Measurements from ENCODE around the gene INPP5D. TPM values are rescaled to one million over a fixed set of nuclear protein-coding genes. Genes with fewer than 3 reads are reported as not detected.
A peak's percentile ranks its signal among the peaks of the same experiment; 100 is the strongest.
"Not testable (repeated sequence)": the region's sequence is repeated elsewhere in the genome, so short reads cannot be mapped to it uniquely, and the experiment has no call there.

Gene INPP5D
- polyA plus RNA-seq, 3 donors: 30.6 to 90.2 (median 54.8) TPM

GRCh38 chr2:233098618-233099017 lies 38.5 kb downstream of the INPP5D start:
- peaks cover 49% of the 10 kb centered on the region for H3K4me1 Mint-ChIP-seq

DNA sequence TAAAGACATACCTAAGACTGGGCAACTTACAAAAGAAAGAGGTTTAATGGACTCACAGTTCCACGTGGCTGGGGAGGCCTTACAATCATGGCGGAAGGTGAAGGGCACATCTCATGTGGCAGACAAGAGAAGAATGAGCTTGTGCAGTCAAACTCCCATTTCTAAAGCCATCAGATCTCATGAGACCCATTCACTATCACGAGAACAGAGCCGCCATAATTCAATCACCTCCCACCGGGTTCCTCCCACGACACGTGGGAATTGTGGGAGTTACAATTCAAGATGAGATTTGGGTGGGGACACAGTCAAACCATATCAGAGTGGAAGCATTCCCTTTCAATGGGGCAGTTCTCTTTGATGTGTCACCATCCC lies 39.7 kb downstream of the INPP5D start:
- Mint-ChIP-seq H3K27ac (peak overlapping the region in 6 of 7 donors; percentile 9 to 91 (median 79)), H3K36me3 (peaks cover 52 to 63% of the 10 kb centered on the region in 2 donors), H3K4me1 (peaks cover 41% of the 10 kb centered on the region)
- not testable (repeated sequence) for H3K9me3 Mint-ChIP-seq; H3K27me3 Mint-ChIP-seq (ENCODE audit: low read depth in 3 of 3); DNase-seq; H3K4me3 Mint-ChIP-seq; H2AFZ ChIP-seq (ENCODE audit: insufficient read depth, low read depth, low read length, poor library complexity, severe bottlenecking); H3K4me2 ChIP-seq (replicated peaks; ENCODE audit: extremely low read depth, low read length, poor library complexity, severe bottlenecking); H3K9ac ChIP-seq (ENCODE audit: insufficient read depth, low read length, poor library complexity, severe bottlenecking); H3K9me3 ChIP-seq (replicated peaks in 1 of 2; ENCODE audit: control insufficient read depth in 1 of 2, insufficient read depth in 1 of 2, low read length in 2 of 2); H3K4me3 ChIP-seq (replicated peaks in 1 of 3; ENCODE audit: low read depth in 2 of 3, low read length in 3 of 3); H3K27me3 ChIP-seq (ENCODE audit: control insufficient read depth in 2 of 2, insufficient read depth in 2 of 2, low read length in 2 of 2)
- WGBS (ENCODE audit: insufficient coverage): 100% methylated on average over 2 of the region's 7 CpGs
- H3K27ac ChIP-seq (ENCODE audit: low read depth in 1 of 2, low read length in 2 of 2): peak overlapping the region in 1 of 2 donors; percentile 77
- H3K79me2 ChIP-seq (ENCODE audit: insufficient read depth, low read length): peaks cover 97% of the 10 kb centered on the region
- H4K20me1 ChIP-seq (ENCODE audit: insufficient read depth, low read length): peaks cover 94% of the 10 kb centered on the region
- peaks cover 16 to 68% of the 10 kb centered on the region in 2 donors for H3K36me3 ChIP-seq (replicated peaks in 1 of 2; ENCODE audit: control insufficient read depth in 1 of 2, insufficient read depth in 2 of 2, low read length in 2 of 2)
- peaks cover 9 to 12% of the 10 kb centered on the region in 2 donors for H3K4me1 ChIP-seq (ENCODE audit: control insufficient read depth in 1 of 2, insufficient read depth in 2 of 2, low read length in 2 of 2)
- intact Hi-C loops (cut with micrococcal nuclease): loop anchor here in 1 of 2 donors (5.0 to 10.0 kb wide), 2 partner anchors 38 to 145 kb away; partner anchors contain the start of gene INPP5D

More at GRCh38 chr2:233098618-233099017, 38.5 kb downstream of the INPP5D start:
- peak; percentile 51 for TF ChIP-seq CTCF (IDR thresholded peaks at IDR 0.05)
- peaks cover 21 to 69% of the 10 kb centered on the region in 2 donors for H3K36me3 ChIP-seq (replicated peaks in 1 of 2; ENCODE audit: control insufficient read depth in 1 of 2, insufficient read depth in 2 of 2, low read length in 2 of 2)
- peaks cover 96% of the 10 kb centered on the region for H4K20me1 ChIP-seq (ENCODE audit: insufficient read depth, low read length)
- no peaks in the 10 kb centered on the region for H3K27me3 Mint-ChIP-seq (ENCODE audit: low read depth in 3 of 3)
- H3K4me1 ChIP-seq (ENCODE audit: control insufficient read depth in 1 of 2, insufficient read depth in 2 of 2, low read length in 2 of 2): peaks cover 17 to 19% of the 10 kb centered on the region in 2 donors
- DNase-seq: no peak
- no peak overlapping the region for H3K4me2 ChIP-seq (replicated peaks; ENCODE audit: extremely low read depth, low read length, poor library complexity, severe bottlenecking)
- no peak overlapping the region for H2AFZ ChIP-seq (ENCODE audit: insufficient read depth, low read depth, low read length, poor library complexity, severe bottlenecking)
- no peaks in the 10 kb centered on the region for H3K9me3 ChIP-seq (replicated peaks in 1 of 2; ENCODE audit: control insufficient read depth in 1 of 2, insufficient read depth in 1 of 2, low read length in 2 of 2)
- no peak overlapping the region for H3K4me3 Mint-ChIP-seq
- peaks cover 54 to 70% of the 10 kb centered on the region in 2 donors for H3K36me3 Mint-ChIP-seq
- H3K79me2 ChIP-seq (ENCODE audit: insufficient read depth, low read length): peaks cover 98% of the 10 kb centered on the region
- intact Hi-C loops (cut with micrococcal nuclease): loop anchor here in 1 of 2 donors (5.0 to 10.0 kb wide), 2 partner anchors 36 to 146 kb away; partner anchors contain the start of gene INPP5D
- H3K4me3 ChIP-seq (replicated peaks in 1 of 3; ENCODE audit: low read depth in 2 of 3, low read length in 3 of 3): no peak overlapping the region
- H3K9ac ChIP-seq (ENCODE audit: insufficient read depth, low read length, poor library complexity, severe bottlenecking): no peak overlapping the region
- peak overlapping the region in 1 of 2 donors; percentile 48 for H3K27ac ChIP-seq (ENCODE audit: low read depth in 1 of 2, low read length in 2 of 2)
- H3K9me3 Mint-ChIP-seq: peaks cover 0 to 2% (median 0%) of the 10 kb centered on the region in 7 donors
- peak overlapping the region in 5 of 7 donors; percentile 66 to 79 (median 69) for H3K27ac Mint-ChIP-seq
- no CpG with 5 or more reads among the region's 11 CpGs for WGBS (ENCODE audit: insufficient coverage)
- H3K27me3 ChIP-seq (ENCODE audit: control insufficient read depth in 2 of 2, insufficient read depth in 2 of 2, low read length in 2 of 2): no peaks in the 10 kb centered on the region

All from CD14-positive monocyte (primary cell).